HepG2 (cell line): ENCODE data around the gene ACSS3. TPM values are rescaled to one million over a fixed set of nuclear protein-coding genes. Genes with fewer than 3 reads are reported as not detected.

Source experiments
- ATF7 ChIP-seq, 2 experiments: fragments of 450-650 bp in 1 of 2; sonication (generic) in 1 of 2; formaldehyde crosslinking in 1 of 2; IDR thresholded peaks; 2 replicates each; pipeline versions ENCODE4 v1.4.0 to v1.6.1; 2016 to 2020; ENCODE audit warnings: antibody characterized with exemption in 1 of 2, mild to moderate bottlenecking in 1 of 2, missing genetic modification reagents in 1 of 2
- HIVEP1 ChIP-seq: sonication (generic); formaldehyde crosslinking; IDR thresholded peaks from 2 replicates; pipeline ENCODE4 v1.4.0; 2020; ENCODE audit warnings: mild to moderate bottlenecking, missing genetic modification reagents
- ISL2 ChIP-seq: sonication (generic); formaldehyde crosslinking; IDR thresholded peaks from 2 replicates; pipeline ENCODE4 v1.5.0; 2020; ENCODE audit warnings: missing genetic modification reagents
- MAFK ChIP-seq, 2 experiments: IDR thresholded peaks in 1 of 2; conservative IDR thresholded peaks in 1 of 2; 2 replicates each; pipeline ENCODE4 v1.6.1; 2011; ENCODE audit warnings: improper control_type of control experiment in 2 of 2, low read length in 2 of 2
- NR2F1 ChIP-seq, 2 experiments: fragments of 450-650 bp in 1 of 2; formaldehyde crosslinking in 1 of 2; IDR thresholded peaks; 2 replicates each; pipeline versions ENCODE4 v1.5.0 to v1.6.1; 2016 to 2020; ENCODE audit warnings: mild to moderate bottlenecking in 1 of 2, missing compliant biosample characterization in 1 of 2, missing genetic modification reagents in 1 of 2, moderate library complexity in 1 of 2
- SATB2 ChIP-seq: sonication (generic); formaldehyde crosslinking; IDR thresholded peaks from 2 replicates; pipeline ENCODE4 v1.5.0; 2020; ENCODE audit warnings: missing genetic modification reagents
- SMAD1 ChIP-seq: sonication (generic); formaldehyde crosslinking; IDR thresholded peaks from 2 replicates; pipeline ENCODE4 v1.4.0; 2020; ENCODE audit warnings: missing genetic modification reagents, low read depth, mild to moderate bottlenecking, borderline replicate concordance
- TBL1XR1 ChIP-seq: fragments of 150-350 bp; IDR thresholded peaks from 2 replicates; pipeline ENCODE4 v1.6.1; 2014; ENCODE audit warnings: borderline replicate concordance, low read length; ENCODE audit not compliant: partially characterized antibody
- ZNF496 ChIP-seq: sonication (generic); formaldehyde crosslinking; IDR thresholded peaks from 2 replicates; pipeline ENCODE4 v1.8.1; 2023; ENCODE audit warnings: mild to moderate bottlenecking, moderate library complexity, missing genetic modification reagents; ENCODE audit not compliant: insufficient replicate concordance
- ZNF850 ChIP-seq: sonication (generic); formaldehyde crosslinking; conservative IDR thresholded peaks from 2 replicates; pipeline ENCODE4 v1.9.0; 2021; ENCODE audit warnings: mild to moderate bottlenecking, missing genetic modification reagents
- polyA plus RNA-seq, 8 experiments: library from polyadenylated mRNA; depleted of rRNA in 3 of 8; stranded (reverse) in 7 of 8; unstranded in 1 of 8; fragments of >200 nt; fragmentation: Illumina TruSeq in 4 of 8; extraction: Trizol in 4 of 8; gene quantifications; 2 replicates each; pipeline versions ENCODE4 v1.2.1 to v1.2.3, GENCODE V29; 2011 to 2016; ENCODE audit warnings: low read depth in 4 of 8, missing spikeins in 1 of 8, mixed read lengths in 1 of 8; ENCODE audit not compliant: insufficient read depth in 1 of 8
- total RNA-seq, 5 experiments: library from RNA; depleted of rRNA; stranded (reverse); fragments of >200 nt; fragmentation: Illumina TruSeq; extraction: Trizol; gene quantifications; 2 replicates each; pipeline ENCODE4 v1.2.3, GENCODE V29; 2016; ENCODE audit warnings: low read depth in 1 of 5
- TF ChIP-seq, protein P1 (sequence below): sonication (generic); formaldehyde crosslinking; IDR thresholded peaks from 2 replicates; pipeline ENCODE4 v1.8.1; 2023; ENCODE audit warnings: mild to moderate bottlenecking, inconsistent platforms, moderate library complexity, missing genetic modification reagents, borderline replicate concordance
- TF ChIP-seq, protein P2 (sequence below): sonication (generic); formaldehyde crosslinking; IDR thresholded peaks from 2 replicates; pipeline ENCODE4 v1.8.0; 2022; ENCODE audit warnings: mild to moderate bottlenecking, missing genetic modification reagents, borderline replicate concordance
- TF ChIP-seq, protein P3 (sequence below): IDR thresholded peaks from 2 replicates; pipeline ENCODE4 v1.6.1; 2016
- TF ChIP-seq, protein P4 (sequence below), 2 experiments: sonication (generic) in 1 of 2; formaldehyde crosslinking in 1 of 2; IDR thresholded peaks; 2 replicates each; pipeline versions ENCODE4 v1.5.1 to v1.6.1; 2011 to 2020; ENCODE audit warnings: borderline replicate concordance in 1 of 2, low read depth in 1 of 2, low read length in 1 of 2, mild to moderate bottlenecking in 1 of 2, missing genetic modification reagents in 1 of 2, moderate library complexity in 1 of 2
- TF ChIP-seq, protein P5 (sequence below): sonication (generic); formaldehyde crosslinking; IDR thresholded peaks from 2 replicates; pipeline ENCODE4 v1.5.0; 2020; ENCODE audit warnings: mild to moderate bottlenecking, missing genetic modification reagents, borderline replicate concordance
- TF ChIP-seq, protein P6 (sequence below): sonication (generic); formaldehyde crosslinking; IDR thresholded peaks from 2 replicates; pipeline ENCODE4 v1.5.0; 2020; ENCODE audit warnings: missing genetic modification reagents

Gene ACSS3
- total and polyA plus RNA-seq, 2 of the 13 experiments (the other 11 are each of a cell fraction or from before 2014, with no cell fraction given): 79.5 to 86.3 TPM

DNA sequence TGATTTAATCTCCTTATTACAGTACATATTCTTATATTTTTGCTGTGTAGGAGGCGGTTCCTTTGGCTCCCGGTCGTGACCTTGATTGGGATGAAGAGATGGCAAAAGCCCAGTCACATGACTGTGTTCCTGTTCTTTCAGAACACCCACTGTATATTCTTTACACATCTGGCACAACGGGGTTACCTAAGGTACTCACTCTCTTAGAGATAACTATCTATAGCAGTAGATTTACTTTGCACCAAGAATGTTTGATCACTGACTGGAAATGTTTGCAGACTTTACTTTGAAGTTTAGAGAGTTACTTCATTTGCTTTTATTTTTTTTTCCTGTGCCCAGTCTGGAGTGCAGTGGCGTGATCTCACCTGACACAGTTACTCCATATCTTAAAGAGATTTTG, 65.2 kb downstream of the ACSS3 start (continued):
- TF ChIP-seq, protein P1, sequence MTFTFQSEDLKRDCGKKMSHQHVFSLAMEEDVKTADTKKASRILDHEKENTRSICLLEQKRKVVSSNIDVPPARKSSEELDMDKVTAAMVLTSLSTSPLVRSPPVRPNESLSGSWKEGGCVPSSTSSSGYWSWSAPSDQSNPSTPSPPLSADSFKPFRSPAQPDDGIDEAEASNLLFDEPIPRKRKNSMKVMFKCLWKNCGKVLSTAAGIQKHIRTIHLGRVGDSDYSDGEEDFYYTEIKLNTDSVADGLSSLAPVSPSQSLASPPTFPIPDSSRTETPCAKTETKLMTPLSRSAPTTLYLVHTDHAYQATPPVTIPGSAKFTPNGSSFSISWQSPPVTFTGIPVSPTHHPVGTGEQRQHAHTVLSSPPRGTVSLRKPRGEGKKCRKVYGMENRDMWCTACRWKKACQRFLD (CRISPR knock-in tag): no peak
- TF ChIP-seq, protein P2, sequence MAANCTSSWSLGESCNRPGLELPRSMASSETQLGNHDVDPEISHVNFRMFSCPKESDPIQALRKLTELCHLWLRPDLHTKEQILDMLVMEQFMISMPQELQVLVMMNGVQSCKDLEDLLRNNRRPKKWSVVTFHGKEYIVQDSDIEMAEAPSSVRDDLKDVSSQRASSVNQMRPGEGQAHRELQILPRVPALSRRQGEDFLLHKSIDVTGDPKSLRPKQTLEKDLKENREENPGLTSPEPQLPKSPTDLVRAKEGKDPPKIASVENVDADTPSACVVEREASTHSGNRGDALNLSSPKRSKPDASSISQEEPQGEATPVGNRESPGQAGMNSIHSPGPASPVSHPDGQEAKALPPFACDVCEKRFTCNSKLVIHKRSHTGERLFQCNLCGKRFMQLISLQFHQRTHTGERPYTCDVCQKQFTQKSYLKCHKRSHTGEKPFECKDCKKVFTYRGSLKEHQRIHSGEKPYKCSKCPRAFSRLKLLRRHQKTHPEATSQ (CRISPR knock-in tag): peak; percentile 38; the same call in 1 of the 2 replicates
- TF ChIP-seq, protein P3, sequence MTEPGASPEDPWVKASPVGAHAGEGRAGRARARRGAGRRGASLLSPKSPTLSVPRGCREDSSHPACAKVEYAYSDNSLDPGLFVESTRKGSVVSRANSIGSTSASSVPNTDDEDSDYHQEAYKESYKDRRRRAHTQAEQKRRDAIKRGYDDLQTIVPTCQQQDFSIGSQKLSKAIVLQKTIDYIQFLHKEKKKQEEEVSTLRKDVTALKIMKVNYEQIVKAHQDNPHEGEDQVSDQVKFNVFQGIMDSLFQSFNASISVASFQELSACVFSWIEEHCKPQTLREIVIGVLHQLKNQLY (CRISPR knock-in tag): peak; percentile 84
- TF ChIP-seq NR2F1 (CRISPR knock-in tag; IDR thresholded peaks at IDR 0.05) (peak; percentile 55 to 72; a peak in 2 of 4 replicates), ZNF496 (CRISPR knock-in tag) (no peak), MAFK (conservative IDR thresholded peaks at IDR 0.05 in 1 of 2, IDR thresholded peaks at IDR 0.05 in 1 of 2; ENCODE audit: low read length in 2 of 2) (0 out of 4 replicates have a peak, but pooled peaks of 1 of the 2 experiments have one; percentile 4), ZNF850 (no peak), HIVEP1 (CRISPR knock-in tag) (no peak), TBL1XR1 (peak; percentile 95), ISL2 (peak; percentile 99), ATF7 (IDR thresholded peaks at IDR 0.05) (0 out of 2 replicates have a peak, but pooled peaks have one; percentile 43), ATF7 (CRISPR knock-in tag; IDR thresholded peaks at IDR 0.05) (peak; percentile 48; the same call in 1 of the 2 replicates), SATB2 (CRISPR knock-in tag) (no peak), SMAD1 (CRISPR knock-in tag) (no peak)
- TF ChIP-seq, protein P4, sequence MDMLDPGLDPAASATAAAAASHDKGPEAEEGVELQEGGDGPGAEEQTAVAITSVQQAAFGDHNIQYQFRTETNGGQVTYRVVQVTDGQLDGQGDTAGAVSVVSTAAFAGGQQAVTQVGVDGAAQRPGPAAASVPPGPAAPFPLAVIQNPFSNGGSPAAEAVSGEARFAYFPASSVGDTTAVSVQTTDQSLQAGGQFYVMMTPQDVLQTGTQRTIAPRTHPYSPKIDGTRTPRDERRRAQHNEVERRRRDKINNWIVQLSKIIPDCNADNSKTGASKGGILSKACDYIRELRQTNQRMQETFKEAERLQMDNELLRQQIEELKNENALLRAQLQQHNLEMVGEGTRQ (IDR thresholded peaks at IDR 0.05; ENCODE audit: low read depth, low read length): peak; percentile 80
- TF ChIP-seq, protein P4 (CRISPR knock-in tag; IDR thresholded peaks at IDR 0.05; ENCODE audit: borderline replicate concordance): peak; percentile 88; the same call in 1 of the 2 replicates
- TF ChIP-seq, protein P5, sequence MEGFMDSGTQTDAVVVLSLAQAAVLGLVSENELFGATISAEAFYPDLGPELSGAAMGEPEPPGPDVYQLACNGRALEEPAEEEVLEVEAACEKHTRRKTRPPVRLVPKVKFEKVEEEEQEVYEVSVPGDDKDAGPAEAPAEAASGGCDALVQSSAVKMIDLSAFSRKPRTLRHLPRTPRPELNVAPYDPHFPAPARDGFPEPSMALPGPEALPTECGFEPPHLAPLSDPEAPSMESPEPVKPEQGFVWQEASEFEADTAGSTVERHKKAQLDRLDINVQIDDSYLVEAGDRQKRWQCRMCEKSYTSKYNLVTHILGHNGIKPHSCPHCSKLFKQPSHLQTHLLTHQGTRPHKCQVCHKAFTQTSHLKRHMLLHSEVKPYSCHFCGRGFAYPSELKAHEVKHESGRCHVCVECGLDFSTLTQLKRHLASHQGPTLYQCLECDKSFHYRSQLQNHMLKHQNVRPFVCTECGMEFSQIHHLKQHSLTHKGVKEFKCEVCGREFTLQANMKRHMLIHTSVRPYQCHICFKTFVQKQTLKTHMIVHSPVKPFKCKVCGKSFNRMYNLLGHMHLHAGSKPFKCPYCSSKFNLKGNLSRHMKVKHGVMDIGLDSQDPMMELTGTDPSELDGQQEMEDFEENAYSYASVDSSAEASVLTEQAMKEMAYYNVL (CRISPR knock-in tag): peak; percentile 96
- TF ChIP-seq, protein P6, sequence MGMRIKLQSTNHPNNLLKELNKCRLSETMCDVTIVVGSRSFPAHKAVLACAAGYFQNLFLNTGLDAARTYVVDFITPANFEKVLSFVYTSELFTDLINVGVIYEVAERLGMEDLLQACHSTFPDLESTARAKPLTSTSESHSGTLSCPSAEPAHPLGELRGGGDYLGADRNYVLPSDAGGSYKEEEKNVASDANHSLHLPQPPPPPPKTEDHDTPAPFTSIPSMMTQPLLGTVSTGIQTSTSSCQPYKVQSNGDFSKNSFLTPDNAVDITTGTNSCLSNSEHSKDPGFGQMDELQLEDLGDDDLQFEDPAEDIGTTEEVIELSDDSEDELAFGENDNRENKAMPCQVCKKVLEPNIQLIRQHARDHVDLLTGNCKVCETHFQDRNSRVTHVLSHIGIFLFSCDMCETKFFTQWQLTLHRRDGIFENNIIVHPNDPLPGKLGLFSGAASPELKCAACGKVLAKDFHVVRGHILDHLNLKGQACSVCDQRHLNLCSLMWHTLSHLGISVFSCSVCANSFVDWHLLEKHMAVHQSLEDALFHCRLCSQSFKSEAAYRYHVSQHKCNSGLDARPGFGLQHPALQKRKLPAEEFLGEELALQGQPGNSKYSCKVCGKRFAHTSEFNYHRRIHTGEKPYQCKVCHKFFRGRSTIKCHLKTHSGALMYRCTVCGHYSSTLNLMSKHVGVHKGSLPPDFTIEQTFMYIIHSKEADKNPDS: peak; percentile 44; the same call in 1 of the 2 replicates
